Stimulated activated CD4-positive, alpha-beta T cell treated with anti-CD3 and anti-CD28 coated beads, TNF-alpha, amount 100 ng/mL, for 1 hour (primary cell): ENCODE measurements around the gene PCOLCE2.
"Not testable (repeated sequence)": the region's sequence is repeated elsewhere in the genome, so short reads cannot be mapped to it uniquely, and the experiment has no call there.

Experiments used
- DNase-seq, 3 donors: peaks; one replicate each; pipeline ENCODE4 v3.0.0-alpha.2; 2020; ENCODE audit warnings: low read depth in 3 of 3, low spot score in 1 of 3

PCOLCE2 gene

GRCh38 chr3:142902356-142902755 lies 13.5 kb upstream of the PCOLCE2 start:
- no peak for DNase-seq

GRCh38 chr3:142898346-142899213 lies 9.7 kb upstream of the PCOLCE2 start:
- no peak for DNase-seq

- no peak for DNase-seq
These were observed 8.9 kb upstream of the PCOLCE2 start for GRCh38 chr3:142897807-142898206.

- no peak for DNase-seq
These were observed 8.1 kb upstream of the PCOLCE2 start for GRCh38 chr3:142896996-142897395.

- DNase-seq: no peak
These were observed 7.4 kb upstream of the PCOLCE2 start for GRCh38 chr3:142896201-142896755.

- no peak for DNase-seq
These were observed 5.6 kb upstream of the PCOLCE2 start for GRCh38 chr3:142894493-142894892.

- DNase-seq: no peak
These were observed 3.8 kb upstream of the PCOLCE2 start for GRCh38 chr3:142892714-142893113.

- no peak for DNase-seq
These were observed 1.7 kb upstream of the PCOLCE2 start for GRCh38 chr3:142890592-142890991.

- no peak for DNase-seq
These were observed 530 bp upstream of the PCOLCE2 start for GRCh38 chr3:142889212-142890014.

GRCh38 chr3:142888099-142888480 lies 793 bp downstream of the PCOLCE2 start:
- DNase-seq: no peak

GRCh38 chr3:142886940-142887339 lies 1.9 kb downstream of the PCOLCE2 start:
- no peak for DNase-seq

- DNase-seq: no peak
These were observed 2.9 kb downstream of the PCOLCE2 start for GRCh38 chr3:142886021-142886420.

- DNase-seq: no peak
These were observed 4.4 kb downstream of the PCOLCE2 start for GRCh38 chr3:142884531-142884930.

GRCh38 chr3:142883534-142883933 lies 5.3 kb downstream of the PCOLCE2 start:
- DNase-seq: not testable (repeated sequence)

- DNase-seq: no peak
These were observed 7.2 kb downstream of the PCOLCE2 start for GRCh38 chr3:142881445-142882224.

- DNase-seq: no peak
These were observed 10.1 kb downstream of the PCOLCE2 start for GRCh38 chr3:142878649-142879300.

GRCh38 chr3:142876417-142876816 lies 12.5 kb downstream of the PCOLCE2 start:
- no peak for DNase-seq

- no peak for DNase-seq
These were observed 13.2 kb downstream of the PCOLCE2 start for GRCh38 chr3:142875583-142876207.

GRCh38 chr3:142875099-142875498 lies 13.8 kb downstream of the PCOLCE2 start:
- no peak for DNase-seq

GRCh38 chr3:142868382-142868781 lies 20.5 kb downstream of the PCOLCE2 start:
- DNase-seq: not testable (repeated sequence)
